ENCODE measurements around the gene GATA5.

GRCh38 chr20:62444286-62444685, 31.5 kb downstream of the GATA5 start:
- TF ChIP-seq POLR2AphosphoS5 (IDR thresholded peaks at IDR 0.05) (no peak), CTCF (IDR thresholded peaks at IDR 0.05 in 8 of 11, conservative IDR thresholded peaks at IDR 0.05 in 3 of 11) (no peak), POLR2A (IDR thresholded peaks at IDR 0.05) (no peak)

Data from spleen (tissue), 7 donors.